HepG2 (cell line): ENCODE data around the gene THADA. TPM values are rescaled to one million over a fixed set of nuclear protein-coding genes. Genes with fewer than 3 reads are reported as not detected.

ENCODE experiments used
- EHMT2 ChIP-seq: fragments of 200-600 bp; sonication (generic); IDR thresholded peaks from 2 replicates; pipeline ENCODE4 v1.7.0; 2017; ENCODE audit warnings: antibody characterized with exemption, low read depth, low read length, borderline replicate concordance
- HNF1A ChIP-seq, 2 experiments: sonication (generic) in 1 of 2; formaldehyde crosslinking in 1 of 2; IDR thresholded peaks; 2 replicates each; pipeline versions ENCODE4 v1.4.0 to v1.6.1; 2016 to 2020; ENCODE audit warnings: borderline replicate concordance in 1 of 2, low read depth in 1 of 2, mild to moderate bottlenecking in 1 of 2, missing genetic modification reagents in 1 of 2
- MTA1 ChIP-seq: sonication (generic); formaldehyde crosslinking; IDR thresholded peaks from 2 replicates; pipeline ENCODE4 v1.4.0; 2020; ENCODE audit warnings: missing genetic modification reagents, mild to moderate bottlenecking, borderline replicate concordance
- NRL ChIP-seq: sonication (generic); formaldehyde crosslinking; IDR thresholded peaks from 2 replicates; pipeline ENCODE4 v1.5.0; 2020; ENCODE audit warnings: missing genetic modification reagents, mild to moderate bottlenecking, moderate library complexity, borderline replicate concordance
- PITX1 ChIP-seq: sonication (generic); formaldehyde crosslinking; IDR thresholded peaks from 2 replicates; pipeline ENCODE4 v1.5.1; 2020; ENCODE audit warnings: mild to moderate bottlenecking, missing genetic modification reagents
- RFX1 ChIP-seq: fragments of 450-650 bp; IDR thresholded peaks from 2 replicates; pipeline ENCODE4 v1.6.1; 2017
- RXRB ChIP-seq: IDR thresholded peaks from 2 replicates; pipeline ENCODE4 v1.6.1; 2016; ENCODE audit warnings: borderline replicate concordance, missing genetic modification reagents, missing compliant biosample characterization
- ZC3H4 ChIP-seq: sonication (generic); formaldehyde crosslinking; IDR thresholded peaks from 2 replicates; pipeline ENCODE4 v1.4.0; 2020; ENCODE audit warnings: missing genetic modification reagents, borderline replicate concordance
- ZNF138 ChIP-seq: sonication (generic); formaldehyde crosslinking; IDR thresholded peaks from 2 replicates; pipeline ENCODE4 v1.5.0; 2020; ENCODE audit warnings: mild to moderate bottlenecking, low read depth, missing genetic modification reagents
- ZNF362 ChIP-seq: sonication (generic); formaldehyde crosslinking; IDR thresholded peaks from 2 replicates; pipeline ENCODE4 v1.4.0; 2020; ENCODE audit warnings: missing genetic modification reagents, mild to moderate bottlenecking, borderline replicate concordance
- ZNF460 ChIP-seq: sonication (generic); formaldehyde crosslinking; IDR thresholded peaks from 2 replicates; pipeline ENCODE4 v1.5.1; 2020; ENCODE audit warnings: missing genetic modification reagents, mild to moderate bottlenecking, borderline replicate concordance
- ZNF747 ChIP-seq: sonication (generic); formaldehyde crosslinking; IDR thresholded peaks from 2 replicates; pipeline ENCODE4 v1.8.1; 2023; ENCODE audit warnings: missing genetic modification reagents, mild to moderate bottlenecking, borderline replicate concordance
- ZNF770 ChIP-seq: sonication (generic); formaldehyde crosslinking; IDR thresholded peaks from 2 replicates; pipeline ENCODE4 v1.5.0; 2020; ENCODE audit warnings: mild to moderate bottlenecking, missing genetic modification reagents
- ZSCAN25 ChIP-seq: sonication (generic); formaldehyde crosslinking; IDR thresholded peaks from 2 replicates; pipeline ENCODE4 v1.8.0; 2022; ENCODE audit warnings: mild to moderate bottlenecking, missing genetic modification reagents
- polyA plus RNA-seq, 8 experiments: library from polyadenylated mRNA; depleted of rRNA in 3 of 8; stranded (reverse) in 7 of 8; unstranded in 1 of 8; fragments of >200 nt; fragmentation: Illumina TruSeq in 4 of 8; extraction: Trizol in 4 of 8; gene quantifications; 2 replicates each; pipeline versions ENCODE4 v1.2.1 to v1.2.3, GENCODE V29; 2011 to 2016; ENCODE audit warnings: low read depth in 4 of 8, missing spikeins in 1 of 8, mixed read lengths in 1 of 8; ENCODE audit not compliant: insufficient read depth in 1 of 8
- total RNA-seq, 5 experiments: library from RNA; depleted of rRNA; stranded (reverse); fragments of >200 nt; fragmentation: Illumina TruSeq; extraction: Trizol; gene quantifications; 2 replicates each; pipeline ENCODE4 v1.2.3, GENCODE V29; 2016; ENCODE audit warnings: low read depth in 1 of 5
- TF ChIP-seq, protein P1 (sequence below): sonication (generic); formaldehyde crosslinking; IDR thresholded peaks from 2 replicates; pipeline ENCODE4 v1.8.0; 2022; ENCODE audit warnings: mild to moderate bottlenecking, missing genetic modification reagents
- TF ChIP-seq, protein P2 (sequence below): sonication (generic); formaldehyde crosslinking; IDR thresholded peaks from 2 replicates; pipeline ENCODE4 v1.5.0; 2020; ENCODE audit warnings: mild to moderate bottlenecking, missing genetic modification reagents, moderate library complexity

The THADA gene
- total and polyA plus RNA-seq, 2 of the 13 experiments (the other 11 are each of a cell fraction or from before 2014, with no cell fraction given), result 12.7 to 21.7 TPM

DNA sequence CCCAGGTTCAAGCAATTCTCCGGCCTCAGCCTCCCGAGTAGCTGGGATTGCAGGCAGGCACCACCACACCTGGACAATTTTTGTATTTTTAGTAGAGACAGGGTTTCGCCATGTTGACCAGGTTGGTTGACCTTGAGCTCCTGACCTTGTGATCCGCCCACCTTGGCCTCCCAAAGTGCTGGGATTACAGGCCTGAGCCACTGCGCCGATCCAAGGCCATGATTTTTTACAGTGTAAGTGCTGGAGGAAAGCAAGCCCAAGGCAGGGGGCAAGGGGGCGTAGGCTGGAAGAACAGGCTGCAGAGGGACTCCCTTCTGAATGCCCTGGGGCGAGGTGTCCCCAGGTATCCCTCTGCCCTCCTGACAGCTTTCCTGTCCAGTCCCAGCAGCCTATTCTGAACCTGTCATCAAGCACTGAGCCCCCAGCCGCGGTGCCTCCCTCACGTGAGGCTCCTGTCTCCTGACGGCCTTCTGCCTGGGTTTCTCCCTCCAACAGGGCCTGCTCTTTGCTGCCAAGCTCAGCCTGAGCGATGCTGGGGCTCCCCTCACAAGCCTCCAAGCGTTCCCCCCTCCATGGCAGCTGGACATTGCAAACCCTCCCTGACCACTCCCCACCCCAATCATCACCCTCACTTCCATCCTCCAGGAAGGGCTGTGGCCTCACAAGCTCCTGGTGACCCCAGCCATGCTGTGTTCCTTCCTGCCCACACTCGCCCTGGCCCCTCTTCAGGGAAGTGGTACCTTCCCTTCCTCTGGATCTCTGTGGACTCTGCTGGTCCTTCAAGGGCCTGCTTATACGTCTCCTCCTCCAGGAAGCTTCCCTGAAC lies 407.1 kb downstream of the THADA start (continued):
- no peak for TF ChIP-seq EHMT2
- TF ChIP-seq, protein P1, sequence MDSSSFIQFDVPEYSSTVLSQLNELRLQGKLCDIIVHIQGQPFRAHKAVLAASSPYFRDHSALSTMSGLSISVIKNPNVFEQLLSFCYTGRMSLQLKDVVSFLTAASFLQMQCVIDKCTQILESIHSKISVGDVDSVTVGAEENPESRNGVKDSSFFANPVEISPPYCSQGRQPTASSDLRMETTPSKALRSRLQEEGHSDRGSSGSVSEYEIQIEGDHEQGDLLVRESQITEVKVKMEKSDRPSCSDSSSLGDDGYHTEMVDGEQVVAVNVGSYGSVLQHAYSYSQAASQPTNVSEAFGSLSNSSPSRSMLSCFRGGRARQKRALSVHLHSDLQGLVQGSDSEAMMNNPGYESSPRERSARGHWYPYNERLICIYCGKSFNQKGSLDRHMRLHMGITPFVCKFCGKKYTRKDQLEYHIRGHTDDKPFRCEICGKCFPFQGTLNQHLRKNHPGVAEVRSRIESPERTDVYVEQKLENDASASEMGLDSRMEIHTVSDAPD, result no peak
- peak; percentile 95 for TF ChIP-seq ZNF460
- TF ChIP-seq ZC3H4 (CRISPR knock-in tag), result no peak
- TF ChIP-seq PITX1 (CRISPR knock-in tag), result peak; percentile 86
- TF ChIP-seq, protein P2, sequence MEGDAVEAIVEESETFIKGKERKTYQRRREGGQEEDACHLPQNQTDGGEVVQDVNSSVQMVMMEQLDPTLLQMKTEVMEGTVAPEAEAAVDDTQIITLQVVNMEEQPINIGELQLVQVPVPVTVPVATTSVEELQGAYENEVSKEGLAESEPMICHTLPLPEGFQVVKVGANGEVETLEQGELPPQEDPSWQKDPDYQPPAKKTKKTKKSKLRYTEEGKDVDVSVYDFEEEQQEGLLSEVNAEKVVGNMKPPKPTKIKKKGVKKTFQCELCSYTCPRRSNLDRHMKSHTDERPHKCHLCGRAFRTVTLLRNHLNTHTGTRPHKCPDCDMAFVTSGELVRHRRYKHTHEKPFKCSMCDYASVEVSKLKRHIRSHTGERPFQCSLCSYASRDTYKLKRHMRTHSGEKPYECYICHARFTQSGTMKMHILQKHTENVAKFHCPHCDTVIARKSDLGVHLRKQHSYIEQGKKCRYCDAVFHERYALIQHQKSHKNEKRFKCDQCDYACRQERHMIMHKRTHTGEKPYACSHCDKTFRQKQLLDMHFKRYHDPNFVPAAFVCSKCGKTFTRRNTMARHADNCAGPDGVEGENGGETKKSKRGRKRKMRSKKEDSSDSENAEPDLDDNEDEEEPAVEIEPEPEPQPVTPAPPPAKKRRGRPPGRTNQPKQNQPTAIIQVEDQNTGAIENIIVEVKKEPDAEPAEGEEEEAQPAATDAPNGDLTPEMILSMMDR (CRISPR knock-in tag), result no peak; the same call in 1 of the 2 replicates
- TF ChIP-seq NRL (CRISPR knock-in tag), result 0 out of 2 replicates have a peak, but pooled peaks have one; percentile 70
- TF ChIP-seq MTA1 (CRISPR knock-in tag), result peak; percentile 97
- TF ChIP-seq ZNF770 (CRISPR knock-in tag), result peak; percentile 67
- peak; percentile 68; the same call in 1 of the 2 replicates for TF ChIP-seq ZNF362 (CRISPR knock-in tag)
- TF ChIP-seq RFX1, result no peak
- TF ChIP-seq HNF1A (IDR thresholded peaks at IDR 0.05; ENCODE audit: low read depth), result no peak
- TF ChIP-seq HNF1A (CRISPR knock-in tag; IDR thresholded peaks at IDR 0.05; ENCODE audit: borderline replicate concordance), result peak; percentile 85
- TF ChIP-seq RXRB, result peak; percentile 60; the same call in 1 of the 2 replicates
- TF ChIP-seq ZNF138 (CRISPR knock-in tag), result no peak
- TF ChIP-seq ZSCAN25 (CRISPR knock-in tag), result no peak; the same call in 1 of the 2 replicates
- TF ChIP-seq ZNF747, result no peak
